GM23338 (cell line): ENCODE data around the gene SREBF2. TPM values are rescaled to one million over a fixed set of nuclear protein-coding genes. Genes with fewer than 3 reads are reported as not detected.

Source experiments
- ATAC-seq: fragments of 200-7000 bp; cut with Tn5 transposase; 3 replicates; pipeline ENCODE4 v1.9.1; 2020
- DNase-seq: peaks from one replicate; pipeline ENCODE4 v3.0.0-alpha.2; 2015; ENCODE audit warnings: low spot score
- H2AFZ ChIP-seq: fragments of 200-600 bp; sonication (generic); 2 replicates; pipeline ENCODE4 v1.8.0; 2016; ENCODE audit warnings: antibody characterized with exemption, mild to moderate bottlenecking, moderate library complexity
- H3F3A ChIP-seq: fragments of 200-600 bp; sonication (generic); replicated peaks from 2 replicates; pipeline ENCODE4 v1.8.0; 2017; ENCODE audit warnings: antibody characterized with exemption, mixed run types, low read depth
- H3K27ac ChIP-seq: fragments of 200-600 bp; sonication (generic); 2 replicates; pipeline ENCODE4 v1.6.1; 2016; ENCODE audit warnings: low read depth
- H3K27me3 ChIP-seq: fragments of 200-600 bp; sonication (generic); 2 replicates; pipeline ENCODE4 v1.8.0; 2016; ENCODE audit warnings: mild to moderate bottlenecking, mixed run types, moderate library complexity; ENCODE audit not compliant: insufficient read depth
- H3K36me3 ChIP-seq: fragments of 200-600 bp; sonication (generic); 2 replicates; pipeline ENCODE4 v1.8.0; 2016; ENCODE audit warnings: mild to moderate bottlenecking; ENCODE audit not compliant: insufficient read depth
- H3K4me1 ChIP-seq: fragments of 200-600 bp; sonication (generic); 2 replicates; pipeline ENCODE4 v1.8.0; 2016; ENCODE audit warnings: mild to moderate bottlenecking, moderate library complexity; ENCODE audit not compliant: insufficient read depth
- H3K4me2 ChIP-seq: fragments of 200-600 bp; sonication (generic); 2 replicates; pipeline ENCODE4 v1.7.1; 2017; ENCODE audit warnings: mixed run types
- H3K4me3 ChIP-seq: fragments of 200-600 bp; sonication (generic); 2 replicates; pipeline ENCODE4 v1.6.1; 2016; ENCODE audit warnings: mixed run types
- H3K79me2 ChIP-seq: fragments of 200-600 bp; sonication (generic); replicated peaks from 2 replicates; pipeline ENCODE4 v1.8.0; 2017; ENCODE audit warnings: mild to moderate bottlenecking; ENCODE audit not compliant: insufficient read depth
- H3K9me2 ChIP-seq: fragments of 200-600 bp; sonication (generic); 2 replicates; pipeline ENCODE4 v1.8.0; 2017; ENCODE audit not compliant: insufficient read depth
- H4K20me1 ChIP-seq: fragments of 200-600 bp; sonication (generic); replicated peaks from 2 replicates; pipeline ENCODE4 v1.8.0; 2017; ENCODE audit warnings: mild to moderate bottlenecking; ENCODE audit not compliant: insufficient read depth
- H3K27ac Mint-ChIP-seq: 2 replicates; pipeline ENCODE4 v1.8.0; 2020; ENCODE audit warnings: inconsistent platforms, mild to moderate bottlenecking, moderate library complexity, mixed read lengths
- H3K27me3 Mint-ChIP-seq: 3 replicates; pipeline ENCODE4 v1.8.0; 2022; ENCODE audit warnings: low read depth, mild to moderate bottlenecking, moderate library complexity, mixed read lengths, inconsistent platforms; ENCODE audit not compliant: insufficient read depth, poor library complexity
- H3K36me3 Mint-ChIP-seq: 3 replicates; pipeline ENCODE4 v1.8.0; 2021; ENCODE audit warnings: low read depth, mild to moderate bottlenecking, inconsistent platforms, moderate library complexity, mixed read lengths
- H3K4me1 Mint-ChIP-seq: 3 replicates; pipeline ENCODE4 v1.8.0; 2020; ENCODE audit warnings: mild to moderate bottlenecking, inconsistent platforms, mixed read lengths
- H3K4me3 Mint-ChIP-seq: 3 replicates; pipeline ENCODE4 v1.8.0; 2021; ENCODE audit warnings: moderate library complexity, mild to moderate bottlenecking, inconsistent platforms, mixed read lengths
- H3K9me3 Mint-ChIP-seq: 3 replicates; pipeline ENCODE4 v1.8.0; 2020; ENCODE audit warnings: moderate library complexity, mild to moderate bottlenecking, inconsistent platforms, mixed read lengths
- CREB1 ChIP-seq: fragments of 250-450 bp; sonication (Bioruptor Pico); IDR thresholded peaks from 2 replicates; pipeline ENCODE4 v1.5.0; 2020; ENCODE audit warnings: low read depth, mild to moderate bottlenecking, moderate library complexity
- ETS1 ChIP-seq: IDR thresholded peaks from 2 replicates; pipeline ENCODE4 v1.6.1; 2016; ENCODE audit warnings: antibody characterized with exemption
- EZH2phosphoT487 ChIP-seq: fragments of 200-600 bp; sonication (generic); IDR thresholded peaks from one replicate; pipeline ENCODE4 v1.8.1; 2018; ENCODE audit warnings: antibody characterized with exemption; ENCODE audit not compliant: unreplicated experiment
- NANOG ChIP-seq: IDR thresholded peaks from 2 replicates; pipeline ENCODE4 v1.6.1; 2016; ENCODE audit warnings: antibody characterized with exemption, borderline replicate concordance
- POLR2AphosphoS5 ChIP-seq: IDR thresholded peaks from 2 replicates; pipeline ENCODE4 v1.6.1; 2016; ENCODE audit warnings: antibody characterized with exemption, low read depth
- REST ChIP-seq: IDR thresholded peaks from one replicate; pipeline ENCODE4 v1.6.1; 2018; ENCODE audit warnings: antibody characterized with exemption; ENCODE audit not compliant: unreplicated experiment
- ZNF462 ChIP-seq: fragments of 250-450 bp; sonication (Bioruptor Pico); IDR thresholded peaks from 2 replicates; pipeline ENCODE4 v1.5.0; 2020; ENCODE audit warnings: mild to moderate bottlenecking, moderate library complexity
- long read RNA-seq: library from polyadenylated mRNA; unstranded; transcript quantifications from one replicate; pipeline ENCODE4 v2.0.0, GENCODE V29; 2020; ENCODE audit not compliant: unreplicated experiment
- polyA plus RNA-seq: library from polyadenylated mRNA; unstranded; fragments of >200 nt; fragmentation: Nextera tagmentation; extraction: Ambion mirVana; gene quantifications from 2 replicates; pipeline ENCODE4 v1.2.1, GENCODE V29; 2016
- total RNA-seq: library from RNA; depleted of rRNA; stranded (reverse); fragments of >200 nt; shearing (Covaris generic); gene quantifications from 2 replicates; pipeline ENCODE4 v1.2.3, GENCODE V29; 2014; rRNA removed

The SREBF2 gene
- total RNA-seq (147 and 163 TPM in 2 replicates), polyA plus RNA-seq (48.7 and 49.8 TPM in 2 replicates)
- long read RNA-seq, full-length matches to known transcripts = 2 of 8 reads
- long read RNA-seq, partial matches to known transcripts = 4 of 8 reads
- long read RNA-seq, other reads (novel, unspliced or antisense) = 2 of 8 reads

GRCh38 chr22:41832553-41833368 is at the start of gene SREBF2:
SREBF2 (plus strand) TSS chr22:41833105; CDS start chr22:41833271, 166 bp downstream.
- Mint-ChIP-seq H3K27me3 (peaks cover 8% of the 10 kb centered on the region), H3K4me3 (peak within 1 kb of the TSS; percentile 99), H3K4me1 (peaks cover 29% of the 10 kb centered on the region), H3K27ac (peak within 1 kb of the TSS; percentile 99), H3K36me3 (peaks cover 29% of the 10 kb centered on the region), H3K9me3 (no peaks in the 10 kb centered on the region)
- Histone ChIP-seq H2AFZ (no peak within 1 kb of the TSS), H3K4me2 (peak within 1 kb of the TSS; percentile 95), H3K4me1 (peaks cover 26% of the 10 kb centered on the region), H3F3A (peaks cover 5% of the 10 kb centered on the region; the same call in 1 of the 2 replicates), H3K9me2 (no peaks in the 10 kb centered on the region), H3K36me3 (peaks cover 18% of the 10 kb centered on the region), H3K4me3 (peak within 1 kb of the TSS; percentile 79), H4K20me1 (peaks cover 10% of the 10 kb centered on the region), H3K27ac (peak within 1 kb of the TSS; percentile 97), H3K27me3 (no peaks in the 10 kb centered on the region), H3K79me2 (peaks cover 46% of the 10 kb centered on the region)
- TF ChIP-seq CREB1 (CRISPR knock-in tag) (peak; percentile 90), REST (peak; percentile 35), ETS1 (0 out of 2 replicates have a peak, but pooled peaks have one; percentile 23), EZH2phosphoT487 (no peak), ZNF462 (CRISPR knock-in tag) (no peak), NANOG (no peak), POLR2AphosphoS5 (peak; percentile 75)
- ATAC-seq = peak; percentile 90
- DNase-seq = peak; percentile 100
